Activated CD4-positive, alpha-beta T cell treated with anti-CD3 and anti-CD28 coated beads for 36 hours (primary cell): ENCODE results near the gene SPC25. TPM values are rescaled to one million over a fixed set of nuclear protein-coding genes. Genes with fewer than 3 reads are reported as not detected.
"Not testable (repeated sequence)": the region's sequence is repeated elsewhere in the genome, so short reads cannot be mapped to it uniquely, and the experiment has no call there.

Experiments used
- ATAC-seq: fragments of 200-7000 bp; cut with Tn5 transposase; one replicate; pipeline ENCODE4 v1.10.0; 2021; ENCODE audit warnings: mild to moderate bottlenecking, moderate library complexity
- CTCF ChIA-PET: fragments of 350-600 bp; sonication (Branson Sonifier 250); formaldehyde crosslinking; loops from one replicate; lab custom pipeline; 2021; ENCODE audit warnings: antibody characterized with exemption; lab: Charles Lee
- POLR2A ChIA-PET: fragments of 350-600 bp; sonication (Branson Sonifier 250); formaldehyde crosslinking; loops from one replicate; lab custom pipeline; 2021; ENCODE audit warnings: antibody characterized with exemption, inconsistent platforms; lab: Charles Lee
- DNase-seq: peaks from one replicate; pipeline ENCODE4 v3.0.0-alpha.2; 2020
- H3K27ac Mint-ChIP-seq: one replicate; pipeline ENCODE4 v1.8.0; 2021; ENCODE audit warnings: mixed read lengths
- H3K27me3 Mint-ChIP-seq: one replicate; pipeline ENCODE4 v1.8.0; 2021; ENCODE audit warnings: mixed read lengths
- H3K36me3 Mint-ChIP-seq: one replicate; pipeline ENCODE4 v1.8.0; 2021; ENCODE audit warnings: low read depth, mixed read lengths
- H3K4me1 Mint-ChIP-seq: one replicate; pipeline ENCODE4 v1.8.0; 2021; ENCODE audit warnings: mixed read lengths
- H3K4me3 Mint-ChIP-seq: one replicate; pipeline ENCODE4 v1.8.0; 2021; ENCODE audit warnings: mild to moderate bottlenecking, moderate library complexity, mixed read lengths
- H3K9me3 Mint-ChIP-seq: one replicate; pipeline ENCODE4 v1.8.0; 2021; ENCODE audit warnings: low read depth, mixed read lengths
- intact Hi-C, 2 experiments: fragments of 100-400 bp; cut with DNase I in 1 of 2; cut with micrococcal nuclease in 1 of 2; formaldehyde crosslinking; loops; one replicate each; pipeline versions ENCODE4 v1.14.2 to v1.15.1; 2022 to 2024; cut with DNase I, micrococcal nuclease
- total RNA-seq, 2 experiments: library from RNA; stranded (reverse); gene quantifications; one replicate each; pipeline ENCODE4 v1.2.3, GENCODE V29; 2021

SPC25 gene
- total RNA-seq, 2 experiments from 2014 or later: 33.7 to 38.4 TPM

GRCh38 chr2:168867164-168867563 is 23.1 kb downstream of the SPC25 start:
- H3K27me3 Mint-ChIP-seq, H3K4me3 Mint-ChIP-seq, intact Hi-C loops, CTCF ChIA-PET, POLR2A ChIA-PET, ATAC-seq, DNase-seq, H3K4me1 Mint-ChIP-seq, H3K27ac Mint-ChIP-seq, H3K9me3 Mint-ChIP-seq: not testable (repeated sequence)
- H3K36me3 Mint-ChIP-seq: peaks cover 36% of the 10 kb centered on the region

GRCh38 chr2:168858146-168858545 is 32.1 kb downstream of the SPC25 start:
- intact Hi-C loops: no loop called here
- no peak overlapping the region for H3K4me3 Mint-ChIP-seq
- no peak for DNase-seq
- H3K36me3 Mint-ChIP-seq: peaks cover 10% of the 10 kb centered on the region
- H3K27me3 Mint-ChIP-seq: no peaks in the 10 kb centered on the region
- ATAC-seq: no peak
- H3K9me3 Mint-ChIP-seq: no peaks in the 10 kb centered on the region
- POLR2A ChIA-PET: no interaction called here
- H3K27ac Mint-ChIP-seq: no peak overlapping the region
- H3K4me1 Mint-ChIP-seq: no peaks in the 10 kb centered on the region
- CTCF ChIA-PET: no interaction called here

- no peaks in the 10 kb centered on the region for H3K9me3 Mint-ChIP-seq
- intact Hi-C loops: no loop called here
- ATAC-seq (no peak), DNase-seq (no peak)
- POLR2A ChIA-PET: no interaction called here
- CTCF ChIA-PET: no interaction called here
- no peak overlapping the region for H3K4me3 Mint-ChIP-seq
- H3K4me1 Mint-ChIP-seq: no peaks in the 10 kb centered on the region
- H3K27ac Mint-ChIP-seq: no peak overlapping the region
- H3K27me3 Mint-ChIP-seq: no peaks in the 10 kb centered on the region
- peaks cover 10% of the 10 kb centered on the region for H3K36me3 Mint-ChIP-seq
Observed at GRCh38 chr2:168855601-168856000, 34.6 kb downstream of the SPC25 start.

- intact Hi-C loops: loop anchor here in 1 of 2 experiments (5.0 kb wide), 1 partner anchor 68 kb away; no protein-coding TSS in a partner anchor
- DNase-seq: no peak
- CTCF ChIA-PET: interaction anchor here (1.0 kb wide), 1 partner anchor 104 kb away, joined by 4 read pairs; no protein-coding TSS in a partner anchor
- Mint-ChIP-seq H3K4me3 (no peak overlapping the region), H3K4me1 (no peaks in the 10 kb centered on the region), H3K9me3 (no peaks in the 10 kb centered on the region), H3K36me3 (peaks cover 10% of the 10 kb centered on the region), H3K27ac (no peak overlapping the region), H3K27me3 (no peaks in the 10 kb centered on the region)
- ATAC-seq: no peak
- POLR2A ChIA-PET: no interaction called here
Observed at GRCh38 chr2:168854651-168855050, 35.6 kb downstream of the SPC25 start.

GRCh38 chr2:168853471-168853870 is 36.8 kb downstream of the SPC25 start:
- H3K4me3 Mint-ChIP-seq: no peak overlapping the region
- H3K27me3 Mint-ChIP-seq: no peaks in the 10 kb centered on the region
- H3K36me3 Mint-ChIP-seq: peaks cover 12% of the 10 kb centered on the region
- ATAC-seq: no peak
- intact Hi-C loops: loop anchor here in 1 of 2 experiments (5.0 kb wide), 1 partner anchor 69 kb away; no protein-coding TSS in a partner anchor
- DNase-seq: no peak
- no peaks in the 10 kb centered on the region for H3K4me1 Mint-ChIP-seq
- CTCF ChIA-PET: no interaction called here
- no peaks in the 10 kb centered on the region for H3K9me3 Mint-ChIP-seq
- POLR2A ChIA-PET: no interaction called here
- no peak overlapping the region for H3K27ac Mint-ChIP-seq

- no peak for ATAC-seq
- intact Hi-C loops: loop anchor here in 1 of 2 experiments (5.0 kb wide), 1 partner anchor 70 kb away; no protein-coding TSS in a partner anchor
- no peak for DNase-seq
- H3K4me1 Mint-ChIP-seq: no peaks in the 10 kb centered on the region
- H3K27ac Mint-ChIP-seq: no peak overlapping the region
- no peak overlapping the region for H3K4me3 Mint-ChIP-seq
- CTCF ChIA-PET: no interaction called here
- no peaks in the 10 kb centered on the region for H3K9me3 Mint-ChIP-seq
- POLR2A ChIA-PET: no interaction called here
- no peaks in the 10 kb centered on the region for H3K27me3 Mint-ChIP-seq
- peaks cover 12% of the 10 kb centered on the region for H3K36me3 Mint-ChIP-seq
Observed at GRCh38 chr2:168852481-168852880, 37.7 kb downstream of the SPC25 start.

GRCh38 chr2:168851674-168852320 is 38.4 kb downstream of the SPC25 start:
- H3K9me3 Mint-ChIP-seq: no peaks in the 10 kb centered on the region
- ChIA-PET CTCF (no interaction called here), POLR2A (no interaction called here)
- no peak overlapping the region for H3K27ac Mint-ChIP-seq
- DNase-seq (no peak), ATAC-seq (no peak)
- no peaks in the 10 kb centered on the region for H3K27me3 Mint-ChIP-seq
- intact Hi-C loops: loop anchor here in 1 of 2 experiments (5.0 kb wide), 1 partner anchor 71 kb away; no protein-coding TSS in a partner anchor
- peaks cover 12% of the 10 kb centered on the region for H3K36me3 Mint-ChIP-seq
- H3K4me3 Mint-ChIP-seq: no peak overlapping the region
- no peaks in the 10 kb centered on the region for H3K4me1 Mint-ChIP-seq

GRCh38 chr2:168850846-168851245 is 39.4 kb downstream of the SPC25 start:
- no peak for DNase-seq
- H3K4me1 Mint-ChIP-seq: no peaks in the 10 kb centered on the region
- CTCF ChIA-PET: no interaction called here

GRCh38 chr2:168849610-168850009 is 40.6 kb downstream of the SPC25 start:
- POLR2A ChIA-PET: no interaction called here
- H3K27ac Mint-ChIP-seq: no peak overlapping the region
- intact Hi-C loops: loop anchor here in 1 of 2 experiments (5.0 kb wide), 1 partner anchor 73 kb away; no protein-coding TSS in a partner anchor
- no peaks in the 10 kb centered on the region for H3K27me3 Mint-ChIP-seq
- CTCF ChIA-PET: no interaction called here
- no peak overlapping the region for H3K4me3 Mint-ChIP-seq
- DNase-seq (peak; percentile 8), ATAC-seq (no peak)
- peaks cover 11% of the 10 kb centered on the region for H3K36me3 Mint-ChIP-seq
- no peaks in the 10 kb centered on the region for H3K9me3 Mint-ChIP-seq
- no peaks in the 10 kb centered on the region for H3K4me1 Mint-ChIP-seq

More at GRCh38 chr2:168850846-168851245, 39.4 kb downstream of the SPC25 start:
- Mint-ChIP-seq H3K9me3 (no peaks in the 10 kb centered on the region), H3K27ac (no peak overlapping the region), H3K36me3 (peaks cover 12% of the 10 kb centered on the region), H3K27me3 (no peaks in the 10 kb centered on the region), H3K4me3 (no peak overlapping the region)
- POLR2A ChIA-PET: no interaction called here
- intact Hi-C loops: loop anchor here in 1 of 2 experiments (5.0 kb wide), 1 partner anchor 71 kb away; no protein-coding TSS in a partner anchor
- no peak for ATAC-seq

GRCh38 chr2:168848225-168848624 is 42.0 kb downstream of the SPC25 start:
- ATAC-seq (no peak), DNase-seq (no peak)
- ChIA-PET CTCF (no interaction called here), POLR2A (no interaction called here)
- intact Hi-C loops: no loop called here
- no peaks in the 10 kb centered on the region for H3K9me3 Mint-ChIP-seq
- no peak overlapping the region for H3K4me3 Mint-ChIP-seq
- no peak overlapping the region for H3K27ac Mint-ChIP-seq
- H3K27me3 Mint-ChIP-seq: no peaks in the 10 kb centered on the region
- H3K4me1 Mint-ChIP-seq: no peaks in the 10 kb centered on the region
- H3K36me3 Mint-ChIP-seq: peaks cover 7% of the 10 kb centered on the region

GRCh38 chr2:168843253-168843652 is 47.0 kb downstream of the SPC25 start:
- H3K27ac Mint-ChIP-seq: no peak overlapping the region
- DNase-seq (no peak), ATAC-seq (no peak)
- intact Hi-C loops: no loop called here
- no peaks in the 10 kb centered on the region for H3K9me3 Mint-ChIP-seq
- POLR2A ChIA-PET: no interaction called here
- no peaks in the 10 kb centered on the region for H3K27me3 Mint-ChIP-seq
- H3K4me3 Mint-ChIP-seq: no peak overlapping the region
- no peaks in the 10 kb centered on the region for H3K4me1 Mint-ChIP-seq
- H3K36me3 Mint-ChIP-seq: peaks cover 1% of the 10 kb centered on the region
- CTCF ChIA-PET: no interaction called here

GRCh38 chr2:168841445-168841844 is 48.8 kb downstream of the SPC25 start:
- DNase-seq (no peak), ATAC-seq (no peak)
- Mint-ChIP-seq H3K4me3 (no peak overlapping the region), H3K9me3 (no peaks in the 10 kb centered on the region), H3K4me1 (no peaks in the 10 kb centered on the region), H3K27ac (no peak overlapping the region), H3K36me3 (peaks cover 1% of the 10 kb centered on the region), H3K27me3 (no peaks in the 10 kb centered on the region)
- POLR2A ChIA-PET: no interaction called here
- CTCF ChIA-PET: no interaction called here
- intact Hi-C loops: no loop called here
